Astrocyte (in vitro differentiated cells and primary cell): ENCODE measurements around the gene MRPL33.

ENCODE experiments used
- EZH2 ChIP-seq: IDR thresholded peaks from 2 replicates; pipeline ENCODE4 v1.6.1; 2012; ENCODE audit warnings: mild to moderate bottlenecking, low read length, inconsistent platforms; ENCODE audit not compliant: insufficient read depth
- TF ChIP-seq, protein P1 (sequence below): IDR thresholded peaks from 2 replicates; pipeline ENCODE4 v1.5.1; 2011; ENCODE audit warnings: low read depth, mild to moderate bottlenecking, inconsistent platforms, low read length, moderate library complexity; ENCODE audit not compliant: insufficient read depth

DNA sequence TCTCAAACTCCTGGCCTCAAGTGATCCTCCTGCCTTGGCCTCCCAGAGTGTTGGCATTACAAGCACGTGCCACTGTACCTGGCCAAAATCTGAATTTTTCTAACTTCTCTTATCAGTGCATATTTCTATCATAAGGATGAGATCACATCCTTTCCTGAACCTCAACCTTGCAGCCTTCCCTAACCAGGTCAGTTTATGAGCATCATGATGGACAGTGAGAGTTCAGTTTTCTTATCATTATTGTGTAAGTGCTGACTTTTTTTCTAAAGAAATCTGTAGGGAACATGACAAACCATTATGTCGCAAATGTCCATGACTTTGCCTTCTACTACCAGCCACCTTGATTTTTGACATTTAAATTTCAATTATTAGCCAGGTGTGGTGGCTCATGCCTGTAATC lies 31.5 kb downstream of the MRPL33 start:
- TF ChIP-seq, protein P1, sequence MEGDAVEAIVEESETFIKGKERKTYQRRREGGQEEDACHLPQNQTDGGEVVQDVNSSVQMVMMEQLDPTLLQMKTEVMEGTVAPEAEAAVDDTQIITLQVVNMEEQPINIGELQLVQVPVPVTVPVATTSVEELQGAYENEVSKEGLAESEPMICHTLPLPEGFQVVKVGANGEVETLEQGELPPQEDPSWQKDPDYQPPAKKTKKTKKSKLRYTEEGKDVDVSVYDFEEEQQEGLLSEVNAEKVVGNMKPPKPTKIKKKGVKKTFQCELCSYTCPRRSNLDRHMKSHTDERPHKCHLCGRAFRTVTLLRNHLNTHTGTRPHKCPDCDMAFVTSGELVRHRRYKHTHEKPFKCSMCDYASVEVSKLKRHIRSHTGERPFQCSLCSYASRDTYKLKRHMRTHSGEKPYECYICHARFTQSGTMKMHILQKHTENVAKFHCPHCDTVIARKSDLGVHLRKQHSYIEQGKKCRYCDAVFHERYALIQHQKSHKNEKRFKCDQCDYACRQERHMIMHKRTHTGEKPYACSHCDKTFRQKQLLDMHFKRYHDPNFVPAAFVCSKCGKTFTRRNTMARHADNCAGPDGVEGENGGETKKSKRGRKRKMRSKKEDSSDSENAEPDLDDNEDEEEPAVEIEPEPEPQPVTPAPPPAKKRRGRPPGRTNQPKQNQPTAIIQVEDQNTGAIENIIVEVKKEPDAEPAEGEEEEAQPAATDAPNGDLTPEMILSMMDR, result no peak
- no peak for TF ChIP-seq EZH2
